Muscle of leg (tissue), 11 donors: Measurements from ENCODE around the gene PPP2R5C. TPM values are rescaled to one million over a fixed set of nuclear protein-coding genes. Genes with fewer than 3 reads are reported as not detected.

Experiments
- DNase-seq: peaks from one replicate; pipeline ENCODE4 v3.0.0; 2013
- H3K27ac ChIP-seq: one replicate; pipeline ENCODE4 v1.5.1; 2013; ENCODE audit warnings: mild to moderate bottlenecking, low read length, control low read depth
- H3K27me3 ChIP-seq: one replicate; pipeline ENCODE4 v1.6.1; 2013; ENCODE audit warnings: low read length; ENCODE audit not compliant: control insufficient read depth, insufficient read depth
- H3K36me3 ChIP-seq: one replicate; pipeline ENCODE4 v1.6.1; 2013; ENCODE audit warnings: low read length; ENCODE audit not compliant: control insufficient read depth, insufficient read depth
- H3K4me1 ChIP-seq: one replicate; pipeline ENCODE4 v1.6.1; 2013; ENCODE audit warnings: low read length; ENCODE audit not compliant: control insufficient read depth, insufficient read depth
- H3K4me3 ChIP-seq: one replicate; pipeline ENCODE4 v1.5.1; 2013; ENCODE audit warnings: low read length, control low read depth
- H3K9me3 ChIP-seq: replicated peaks from 2 replicates; pipeline ENCODE4 v1.6.1; 2013; ENCODE audit warnings: low read depth, low read length; ENCODE audit not compliant: control insufficient read depth
- WGBS: methylation state at CpG from one replicate; pipeline ENCODE4 v1.1.5; 2013; ENCODE audit warnings: missing lambda C conversion rate; ENCODE audit not compliant: insufficient coverage; 5-methylcytosine and 5-hydroxymethylcytosine counted together
- polyA plus RNA-seq, 8 donors: library from polyadenylated mRNA; unstranded; fragments of 120-200 nt; gene quantifications; one replicate each; pipeline versions ENCODE4 v1.2.1 to v1.2.3, GENCODE V29; 2013; ENCODE audit warnings: inconsistent platforms in 1 of 8, low replicate concordance in 1 of 8; ENCODE audit not compliant: insufficient read length in 8 of 8, insufficient read depth in 1 of 8
- total RNA-seq: library from RNA; stranded (reverse); fragments of 120-200 nt; gene quantifications from one replicate; pipeline ENCODE4 v1.2.4, GENCODE V29; 2013

PPP2R5C gene
- total and polyA plus RNA-seq, 9 donors, result 56.9 to 79.7 (median 65.9) TPM

- Histone ChIP-seq H3K4me3 (no peak overlapping the region), H3K27ac (peak overlapping the region; percentile 23), H3K4me1 (peaks cover 12% of the 10 kb centered on the region), H3K9me3 (no peaks in the 10 kb centered on the region), H3K36me3 (peaks cover 7% of the 10 kb centered on the region), H3K27me3 (no peaks in the 10 kb centered on the region)
- no peak for DNase-seq
- WGBS, result no CpG with 5 or more reads among the region's 1 CpG
These were observed 52.3 kb downstream of the PPP2R5C start for GRCh38 chr14:101813833-101814232.

- Histone ChIP-seq H3K27ac (no peak overlapping the region), H3K4me1 (peaks cover 12% of the 10 kb centered on the region), H3K27me3 (no peaks in the 10 kb centered on the region), H3K9me3 (no peaks in the 10 kb centered on the region), H3K36me3 (peaks cover 10% of the 10 kb centered on the region), H3K4me3 (no peak overlapping the region)
- DNase-seq, result no peak
- WGBS, result 17% methylated on average over 1 of the region's 5 CpGs
These were observed 53.4 kb downstream of the PPP2R5C start for GRCh38 chr14:101814934-101815333.

GRCh38 chr14:101815994-101816393 lies 54.5 kb downstream of the PPP2R5C start:
- 85% methylated on average over 6 of the region's 10 CpGs for WGBS
- H3K4me1 ChIP-seq, result peaks cover 10% of the 10 kb centered on the region
- no peaks in the 10 kb centered on the region for H3K9me3 ChIP-seq
- H3K36me3 ChIP-seq, result peaks cover 10% of the 10 kb centered on the region
- no peak for DNase-seq
- no peak overlapping the region for H3K4me3 ChIP-seq
- no peak overlapping the region for H3K27ac ChIP-seq
- no peaks in the 10 kb centered on the region for H3K27me3 ChIP-seq

- peaks cover 10% of the 10 kb centered on the region for H3K36me3 ChIP-seq
- no peak overlapping the region for H3K27ac ChIP-seq
- H3K9me3 ChIP-seq, result no peaks in the 10 kb centered on the region
- H3K4me3 ChIP-seq, result no peak overlapping the region
- WGBS, result 93% methylated on average over 5 of the region's 11 CpGs
- DNase-seq, result no peak
- H3K27me3 ChIP-seq, result no peaks in the 10 kb centered on the region
- peaks cover 3% of the 10 kb centered on the region for H3K4me1 ChIP-seq
These were observed 56.0 kb downstream of the PPP2R5C start for GRCh38 chr14:101817501-101818001.

GRCh38 chr14:101819251-101819990 lies 57.9 kb downstream of the PPP2R5C start:
- Histone ChIP-seq H3K27me3 (no peaks in the 10 kb centered on the region), H3K4me3 (no peak overlapping the region), H3K9me3 (no peaks in the 10 kb centered on the region), H3K36me3 (peaks cover 10% of the 10 kb centered on the region), H3K27ac (no peak overlapping the region), H3K4me1 (peaks cover 10% of the 10 kb centered on the region)
- WGBS, result 100% methylated on average over 2 of the region's 16 CpGs
- no peak for DNase-seq

GRCh38 chr14:101820283-101820798 lies 58.8 kb downstream of the PPP2R5C start:
- H3K4me1 ChIP-seq, result peaks cover 13% of the 10 kb centered on the region
- no peak for DNase-seq
- no peaks in the 10 kb centered on the region for H3K27me3 ChIP-seq
- H3K9me3 ChIP-seq, result no peaks in the 10 kb centered on the region
- WGBS, result 83% methylated on average over 5 of the region's 10 CpGs
- no peak overlapping the region for H3K4me3 ChIP-seq
- H3K27ac ChIP-seq, result no peak overlapping the region
- H3K36me3 ChIP-seq, result peaks cover 4% of the 10 kb centered on the region

GRCh38 chr14:101821528-101821927 lies 60.0 kb downstream of the PPP2R5C start:
- 95% methylated on average over 6 of the region's 11 CpGs for WGBS
- no peaks in the 10 kb centered on the region for H3K27me3 ChIP-seq
- no peak for DNase-seq
- no peaks in the 10 kb centered on the region for H3K9me3 ChIP-seq
- no peak overlapping the region for H3K4me3 ChIP-seq
- peaks cover 13% of the 10 kb centered on the region for H3K4me1 ChIP-seq
- peaks cover 4% of the 10 kb centered on the region for H3K36me3 ChIP-seq
- H3K27ac ChIP-seq, result no peak overlapping the region

GRCh38 chr14:101823066-101823465 lies 61.6 kb downstream of the PPP2R5C start:
- H3K27ac ChIP-seq, result peak overlapping the region; percentile 86
- H3K36me3 ChIP-seq, result peaks cover 4% of the 10 kb centered on the region
- peaks cover 13% of the 10 kb centered on the region for H3K4me1 ChIP-seq
- H3K9me3 ChIP-seq, result no peaks in the 10 kb centered on the region
- H3K27me3 ChIP-seq, result no peaks in the 10 kb centered on the region
- peak; percentile 46 for DNase-seq
- 53% methylated on average over 3 of the region's 9 CpGs for WGBS
- no peak overlapping the region for H3K4me3 ChIP-seq

- peaks cover 13% of the 10 kb centered on the region for H3K4me1 ChIP-seq
- H3K9me3 ChIP-seq, result no peaks in the 10 kb centered on the region
- H3K36me3 ChIP-seq, result peaks cover 4% of the 10 kb centered on the region
- H3K4me3 ChIP-seq, result no peak overlapping the region
- 46% methylated on average over 5 of the region's 12 CpGs for WGBS
- peak overlapping the region; percentile 86 for H3K27ac ChIP-seq
- no peak for DNase-seq
- H3K27me3 ChIP-seq, result no peaks in the 10 kb centered on the region
These were observed 62.1 kb downstream of the PPP2R5C start for GRCh38 chr14:101823511-101824120.

- Histone ChIP-seq H3K4me3 (no peak overlapping the region), H3K36me3 (peaks cover 2% of the 10 kb centered on the region), H3K4me1 (peaks cover 13% of the 10 kb centered on the region), H3K9me3 (no peaks in the 10 kb centered on the region), H3K27me3 (no peaks in the 10 kb centered on the region), H3K27ac (peak overlapping the region; percentile 86)
- peak; percentile 49 for DNase-seq
- WGBS, result 71% methylated on average over 1 of the region's 3 CpGs
These were observed 62.8 kb downstream of the PPP2R5C start for GRCh38 chr14:101824339-101824727.
